Kidney epithelial cell (primary cell): ENCODE measurements around the gene RBM6. TPM values are rescaled to one million over a fixed set of nuclear protein-coding genes. Genes with fewer than 3 reads are reported as not detected.

Experiments
- DNase-seq: peaks from one replicate; pipeline ENCODE4 v3.0.0-alpha.2; 2010; ENCODE audit warnings: low read depth
- H3K27me3 ChIP-seq: 2 replicates; pipeline ENCODE4 v1.6.0; 2011; ENCODE audit warnings: low read length; ENCODE audit not compliant: control insufficient read depth, insufficient read depth
- H3K36me3 ChIP-seq: 2 replicates; pipeline ENCODE4 v1.5.1; 2011; ENCODE audit warnings: low read length; ENCODE audit not compliant: control insufficient read depth, insufficient read depth
- H3K4me3 ChIP-seq: 2 replicates; pipeline ENCODE4 v1.5.1; 2011; ENCODE audit warnings: low read depth, mild to moderate bottlenecking, control low read depth, low read length
- total RNA-seq: library from RNA; depleted of rRNA; stranded (reverse); fragments of >200 nt; gene quantifications from 2 replicates; pipeline ENCODE4 v1.2.3, GENCODE V29; 2015
- TF ChIP-seq, protein P1 (sequence below): IDR thresholded peaks from 2 replicates; pipeline ENCODE4 v1.5.1; 2011; ENCODE audit warnings: mild to moderate bottlenecking, moderate library complexity, low read length, control low read depth, inconsistent platforms; ENCODE audit not compliant: insufficient read depth, poor library complexity, severe bottlenecking

The RBM6 gene
- total RNA-seq, 1 donor from 2014 or later: 41.5 TPM

DNA sequence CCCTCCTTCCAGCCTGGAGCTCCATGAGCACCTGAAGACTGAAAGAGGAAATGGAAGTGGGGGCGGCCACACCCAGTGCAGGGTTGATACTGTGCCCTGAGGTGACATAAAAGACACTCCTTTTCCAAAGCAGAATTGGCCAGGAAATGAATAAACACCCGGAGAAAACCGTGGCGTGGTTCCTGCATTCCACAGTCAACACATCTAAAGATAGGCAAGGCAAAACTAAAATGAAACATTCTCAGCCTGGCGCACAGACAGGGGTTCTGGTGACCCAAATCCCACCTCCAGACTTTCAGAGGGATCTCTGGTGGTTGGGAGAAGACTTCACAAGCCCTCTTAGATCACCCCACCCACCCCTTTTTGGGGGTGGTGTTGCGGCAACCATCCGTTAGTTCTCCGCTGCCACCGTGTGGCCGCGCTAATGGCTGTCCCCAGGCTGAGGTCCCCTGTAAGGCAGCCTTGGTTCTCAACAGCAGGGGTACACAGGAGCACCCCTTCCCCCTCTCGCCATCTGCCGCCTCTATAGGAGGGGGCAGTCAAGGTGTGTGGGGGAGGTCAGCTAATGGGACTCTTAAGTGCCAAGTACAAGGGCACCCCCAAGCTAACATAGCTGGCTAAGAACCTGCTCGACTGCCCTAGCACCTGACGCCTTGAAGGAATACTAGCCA is 33.7 kb upstream of the RBM6 start:
- no peak for DNase-seq
- TF ChIP-seq, protein P1, sequence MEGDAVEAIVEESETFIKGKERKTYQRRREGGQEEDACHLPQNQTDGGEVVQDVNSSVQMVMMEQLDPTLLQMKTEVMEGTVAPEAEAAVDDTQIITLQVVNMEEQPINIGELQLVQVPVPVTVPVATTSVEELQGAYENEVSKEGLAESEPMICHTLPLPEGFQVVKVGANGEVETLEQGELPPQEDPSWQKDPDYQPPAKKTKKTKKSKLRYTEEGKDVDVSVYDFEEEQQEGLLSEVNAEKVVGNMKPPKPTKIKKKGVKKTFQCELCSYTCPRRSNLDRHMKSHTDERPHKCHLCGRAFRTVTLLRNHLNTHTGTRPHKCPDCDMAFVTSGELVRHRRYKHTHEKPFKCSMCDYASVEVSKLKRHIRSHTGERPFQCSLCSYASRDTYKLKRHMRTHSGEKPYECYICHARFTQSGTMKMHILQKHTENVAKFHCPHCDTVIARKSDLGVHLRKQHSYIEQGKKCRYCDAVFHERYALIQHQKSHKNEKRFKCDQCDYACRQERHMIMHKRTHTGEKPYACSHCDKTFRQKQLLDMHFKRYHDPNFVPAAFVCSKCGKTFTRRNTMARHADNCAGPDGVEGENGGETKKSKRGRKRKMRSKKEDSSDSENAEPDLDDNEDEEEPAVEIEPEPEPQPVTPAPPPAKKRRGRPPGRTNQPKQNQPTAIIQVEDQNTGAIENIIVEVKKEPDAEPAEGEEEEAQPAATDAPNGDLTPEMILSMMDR: peak; percentile 70

DNA sequence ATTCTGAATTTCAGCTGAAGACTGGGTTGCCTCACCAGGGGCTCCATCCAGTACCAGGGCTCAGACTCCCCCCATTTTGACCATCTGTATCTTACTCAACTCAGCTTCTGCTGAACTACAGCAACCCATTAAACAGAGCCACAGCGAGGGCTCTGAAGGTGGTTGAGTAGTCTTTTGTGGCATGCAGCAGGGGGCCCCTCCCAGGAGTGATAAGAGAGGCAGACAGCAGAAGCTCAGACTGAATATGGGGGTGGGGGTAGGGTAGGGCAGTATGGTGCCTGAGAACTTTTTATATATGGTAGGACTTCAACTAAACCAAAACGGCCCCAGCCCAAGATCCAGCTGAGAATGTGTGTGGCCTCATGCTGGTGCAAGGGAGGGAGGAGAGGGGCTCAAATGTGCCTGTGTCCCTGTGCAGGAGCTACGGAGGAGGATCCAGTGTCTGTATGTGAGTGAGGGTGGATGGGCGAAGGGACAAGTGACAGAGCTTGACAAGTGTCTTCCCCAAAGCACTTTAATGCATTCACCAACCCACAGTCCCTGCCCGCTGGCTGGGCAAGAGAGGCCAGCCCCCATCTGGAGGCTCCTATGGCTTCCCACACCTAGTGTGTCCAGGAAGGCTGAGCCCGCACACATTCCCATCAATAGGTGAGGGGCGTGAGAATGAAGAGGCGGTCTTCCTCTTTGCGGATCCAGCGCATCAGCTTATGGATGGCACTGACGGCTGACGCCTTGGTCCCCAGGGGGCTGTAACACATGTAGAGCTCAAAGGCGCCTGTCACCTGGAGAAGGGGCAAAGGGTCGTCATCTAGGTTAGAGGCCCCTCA is 31.4 kb upstream of the RBM6 start:
- H3K4me3 ChIP-seq: no peak overlapping the region
- H3K36me3 ChIP-seq: no peaks in the 10 kb centered on the region
- no peaks in the 10 kb centered on the region for H3K27me3 ChIP-seq
- TF ChIP-seq, protein P1: no peak
- no peak for DNase-seq

More for the DNA sequence above, 33.7 kb upstream of the RBM6 start:
- H3K36me3 ChIP-seq: no peaks in the 10 kb centered on the region
- no peak overlapping the region for H3K4me3 ChIP-seq
- no peaks in the 10 kb centered on the region for H3K27me3 ChIP-seq

DNA sequence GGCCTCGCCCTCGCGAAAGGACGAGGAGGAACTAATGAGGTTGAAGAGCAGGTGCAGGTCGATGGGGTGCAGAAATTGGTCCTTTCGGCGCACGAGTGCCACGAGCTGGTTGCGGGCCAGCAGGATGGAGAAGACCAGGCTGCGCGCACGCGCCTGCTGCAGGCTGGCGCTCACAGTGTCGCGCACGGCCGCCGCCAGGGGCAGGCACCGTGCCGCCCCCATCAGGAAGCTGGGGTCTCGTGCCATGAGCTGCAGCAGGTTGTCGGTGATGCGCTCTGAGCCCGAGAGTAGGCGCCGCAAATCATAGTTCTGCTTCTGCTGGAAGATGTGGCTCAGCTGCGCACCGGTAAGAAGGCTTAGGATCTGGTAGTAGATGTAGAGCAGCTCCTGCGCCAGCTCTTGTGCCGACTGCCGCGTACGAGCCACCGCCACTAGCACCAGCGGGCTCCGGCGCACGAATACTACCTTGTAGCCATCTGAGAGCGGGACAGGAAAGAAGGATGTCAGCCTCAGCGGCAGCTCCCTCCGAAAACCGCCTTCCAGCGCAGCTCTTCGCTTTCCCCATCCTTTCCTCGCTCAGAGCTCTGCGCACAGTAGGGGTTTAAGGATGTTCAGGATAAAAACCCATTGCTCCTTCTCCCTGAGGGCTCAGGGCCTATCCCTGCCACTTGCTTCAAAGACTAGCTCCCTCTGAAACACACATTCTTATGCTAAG is 29.4 kb upstream of the RBM6 start:
- no peak for DNase-seq
- TF ChIP-seq, protein P1: no peak
- H3K36me3 ChIP-seq: no peaks in the 10 kb centered on the region
- no peak overlapping the region for H3K4me3 ChIP-seq
- H3K27me3 ChIP-seq: no peaks in the 10 kb centered on the region

DNA sequence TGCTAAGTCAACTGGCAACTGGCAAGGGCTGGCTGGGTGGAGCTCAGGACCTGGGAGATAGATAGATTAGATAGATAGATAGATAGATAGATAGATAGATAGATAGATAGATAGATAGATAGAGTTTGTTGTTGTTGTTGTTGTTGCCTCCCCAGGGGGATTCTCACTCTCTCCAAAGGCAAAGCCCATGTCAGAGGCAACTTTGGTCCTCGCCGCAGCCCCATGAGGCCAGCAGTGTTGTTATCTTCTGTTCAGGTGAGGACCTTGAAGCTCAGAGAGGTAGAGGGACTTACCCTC is 28.9 kb upstream of the RBM6 start:
- Histone ChIP-seq H3K36me3 (no peaks in the 10 kb centered on the region), H3K27me3 (no peaks in the 10 kb centered on the region), H3K4me3 (no peak overlapping the region)
- no peak for DNase-seq
- TF ChIP-seq, protein P1: no peak

DNA sequence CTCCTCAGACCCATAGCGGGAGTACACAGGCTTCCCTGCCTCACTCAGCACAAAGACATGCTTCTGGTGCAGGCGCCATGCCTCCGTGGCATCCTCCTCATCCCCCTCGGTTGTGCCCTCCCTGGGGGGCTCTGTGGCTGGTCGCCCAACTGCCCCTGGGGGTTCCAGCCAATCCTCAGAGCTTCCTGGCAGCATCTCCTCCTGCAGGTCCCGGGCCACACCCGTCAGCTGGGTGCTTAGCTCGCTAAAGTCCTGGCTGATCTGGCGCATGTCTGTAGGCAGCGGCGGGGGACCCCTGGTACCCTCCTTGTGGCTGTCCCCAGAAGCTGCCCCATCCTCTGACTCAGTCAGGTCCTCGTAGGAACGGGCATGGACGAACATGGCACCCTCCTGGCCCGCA is 28.3 kb upstream of the RBM6 start:
- Histone ChIP-seq H3K36me3 (no peaks in the 10 kb centered on the region), H3K4me3 (no peak overlapping the region), H3K27me3 (no peaks in the 10 kb centered on the region)
- TF ChIP-seq, protein P1: no peak
- DNase-seq: no peak
